CD4-positive, alpha-beta T cell (primary cell): ENCODE results near the gene CCDC177. TPM values are rescaled to one million over a fixed set of nuclear protein-coding genes. Genes with fewer than 3 reads are reported as not detected.

ENCODE experiments used
- ATAC-seq: fragments of 200-7000 bp; cut with Tn5 transposase; one replicate; pipeline ENCODE4 v1.10.0; 2022; ENCODE audit warnings: mild to moderate bottlenecking; ENCODE audit not compliant: poor library complexity
- CTCF ChIA-PET: fragments of 350-600 bp; sonication (Branson Sonifier 250); formaldehyde crosslinking; loops from one replicate; lab custom pipeline; 2021; ENCODE audit warnings: antibody characterized with exemption, inconsistent platforms; lab: Charles Lee
- POLR2A ChIA-PET: fragments of 350-600 bp; sonication (Branson Sonifier 250); formaldehyde crosslinking; loops from one replicate; lab custom pipeline; 2021; ENCODE audit warnings: antibody characterized with exemption, inconsistent platforms; lab: Charles Lee
- DNase-seq, 14 experiments: peaks; one replicate each; pipeline ENCODE4 v3.0.0-alpha.2; 2013 to 2020; ENCODE audit warnings: mixed read lengths in 2 of 14
- H3K27ac ChIP-seq, 2 donors: one replicate each; pipeline versions ENCODE4 v1.5.1 to v1.7.0; 2013; ENCODE audit warnings: low read length in 2 of 2, low read depth in 1 of 2, mild to moderate bottlenecking in 1 of 2
- H3K27me3 ChIP-seq, 2 experiments: 1 replicate in 1 of 2; 2 replicates in 1 of 2; pipeline versions ENCODE4 v1.6.1 to v1.7.0; 2013; ENCODE audit warnings: low read length in 2 of 2, control low read depth in 1 of 2, mild to moderate bottlenecking in 1 of 2, moderate library complexity in 1 of 2; ENCODE audit not compliant: insufficient read depth in 2 of 2, control insufficient read depth in 1 of 2
- H3K36me3 ChIP-seq: one replicate; pipeline ENCODE4 v1.6.1; 2013; ENCODE audit warnings: low read length, control low read depth; ENCODE audit not compliant: insufficient read depth
- H3K4me1 ChIP-seq: one replicate; pipeline ENCODE4 v1.6.1; 2013; ENCODE audit warnings: low read length, control low read depth; ENCODE audit not compliant: insufficient read depth
- H3K4me3 ChIP-seq: one replicate; pipeline ENCODE4 v1.5.1; 2013; ENCODE audit warnings: mild to moderate bottlenecking, low read length, moderate library complexity
- H3K9me3 ChIP-seq, 2 experiments: 1 replicate in 1 of 2; 2 replicates in 1 of 2; pipeline versions ENCODE4 v1.6.1 to v1.7.0; 2013; ENCODE audit warnings: low read length in 2 of 2, mild to moderate bottlenecking in 2 of 2, control low read depth in 1 of 2, moderate library complexity in 1 of 2; ENCODE audit not compliant: control insufficient read depth in 1 of 2, insufficient read depth in 1 of 2
- H3K27ac Mint-ChIP-seq: one replicate; pipeline ENCODE4 v1.8.0; 2020; ENCODE audit warnings: mixed read lengths
- H3K27me3 Mint-ChIP-seq: one replicate; pipeline ENCODE4 v1.8.0; 2021; ENCODE audit warnings: mixed read lengths
- H3K36me3 Mint-ChIP-seq: one replicate; pipeline ENCODE4 v1.8.0; 2021; ENCODE audit warnings: low read depth, mixed read lengths
- H3K4me1 Mint-ChIP-seq: one replicate; pipeline ENCODE4 v1.8.0; 2021; ENCODE audit warnings: low read depth, mixed read lengths
- H3K4me3 Mint-ChIP-seq: one replicate; pipeline ENCODE4 v1.8.0; 2020; ENCODE audit warnings: mild to moderate bottlenecking, mixed read lengths
- H3K9me3 Mint-ChIP-seq: one replicate; pipeline ENCODE4 v1.8.0; 2020; ENCODE audit warnings: mixed read lengths
- intact Hi-C, 2 experiments: fragments of 100-400 bp; cut with DNase I in 1 of 2; cut with micrococcal nuclease in 1 of 2; formaldehyde crosslinking; loops; one replicate each; pipeline versions ENCODE4 v1.15.1 to v1.9.0; 2023 to 2025; cut with DNase I, micrococcal nuclease
- total RNA-seq, 174 experiments: library from RNA in 2 of 174; stranded (reverse) in 2 of 174; gene quantifications; one replicate each; pipeline ENCODE4 v1.2.3 and lab custom pipeline; 2021 to 2026
- TF ChIP-seq, protein P1 (sequence below): fragments of 200-600 bp; IDR thresholded peaks from one replicate; pipeline ENCODE4 v1.8.0; 2022; ENCODE audit warnings: antibody characterized with exemption, mild to moderate bottlenecking

CCDC177 gene
- total RNA-seq, 2 experiments from 2014 or later, result not detected

- intact Hi-C loops, result no loop called here
- Mint-ChIP-seq H3K27me3 (no peaks in the 10 kb centered on the region), H3K4me1 (no peaks in the 10 kb centered on the region), H3K4me3 (no peak overlapping the region), H3K9me3 (no peaks in the 10 kb centered on the region), H3K27ac (no peak overlapping the region), H3K36me3 (no peaks in the 10 kb centered on the region)
- ATAC-seq, result no peak
- CTCF ChIA-PET, result no interaction called here
- Histone ChIP-seq H3K27ac (no peak overlapping the region), H3K4me1 (no peaks in the 10 kb centered on the region), H3K36me3 (no peaks in the 10 kb centered on the region), H3K9me3 (no peaks in the 10 kb centered on the region), H3K4me3 (no peak overlapping the region), H3K27me3 (no peaks in the 10 kb centered on the region)
- TF ChIP-seq, protein P1, sequence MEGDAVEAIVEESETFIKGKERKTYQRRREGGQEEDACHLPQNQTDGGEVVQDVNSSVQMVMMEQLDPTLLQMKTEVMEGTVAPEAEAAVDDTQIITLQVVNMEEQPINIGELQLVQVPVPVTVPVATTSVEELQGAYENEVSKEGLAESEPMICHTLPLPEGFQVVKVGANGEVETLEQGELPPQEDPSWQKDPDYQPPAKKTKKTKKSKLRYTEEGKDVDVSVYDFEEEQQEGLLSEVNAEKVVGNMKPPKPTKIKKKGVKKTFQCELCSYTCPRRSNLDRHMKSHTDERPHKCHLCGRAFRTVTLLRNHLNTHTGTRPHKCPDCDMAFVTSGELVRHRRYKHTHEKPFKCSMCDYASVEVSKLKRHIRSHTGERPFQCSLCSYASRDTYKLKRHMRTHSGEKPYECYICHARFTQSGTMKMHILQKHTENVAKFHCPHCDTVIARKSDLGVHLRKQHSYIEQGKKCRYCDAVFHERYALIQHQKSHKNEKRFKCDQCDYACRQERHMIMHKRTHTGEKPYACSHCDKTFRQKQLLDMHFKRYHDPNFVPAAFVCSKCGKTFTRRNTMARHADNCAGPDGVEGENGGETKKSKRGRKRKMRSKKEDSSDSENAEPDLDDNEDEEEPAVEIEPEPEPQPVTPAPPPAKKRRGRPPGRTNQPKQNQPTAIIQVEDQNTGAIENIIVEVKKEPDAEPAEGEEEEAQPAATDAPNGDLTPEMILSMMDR, result no peak
- POLR2A ChIA-PET, result no interaction called here
- no peak for DNase-seq
These were observed 12.7 kb upstream of the CCDC177 start for GRCh38 chr14:69587389-69587788.

DNA sequence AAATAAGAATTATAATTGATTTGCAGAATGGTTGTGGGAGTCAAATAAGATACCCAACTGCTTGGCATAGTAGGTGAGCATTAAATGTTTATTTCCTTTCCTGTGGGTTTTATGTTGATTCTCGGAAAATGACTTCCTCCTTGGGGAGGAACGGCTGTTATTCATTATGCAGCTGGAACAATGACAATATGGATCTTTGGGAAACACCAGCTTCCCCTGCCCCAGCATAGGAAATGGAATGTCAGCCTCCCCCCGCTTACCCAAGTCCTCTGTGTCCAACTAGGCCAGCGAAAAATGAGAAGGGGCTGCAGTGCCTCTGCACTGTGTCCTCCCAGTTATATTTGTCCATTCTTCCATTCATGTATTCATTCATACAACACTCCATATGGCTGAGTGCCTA lies 11.7 kb upstream of the CCDC177 start:
- H3K27ac ChIP-seq, result no peak overlapping the region
- TF ChIP-seq, protein P1, result no peak
- no peak overlapping the region for H3K27ac Mint-ChIP-seq
- DNase-seq, result no peak
- no peaks in the 10 kb centered on the region for H3K27me3 ChIP-seq
- no peaks in the 10 kb centered on the region for H3K36me3 ChIP-seq
- no peaks in the 10 kb centered on the region for H3K36me3 Mint-ChIP-seq
- no peak overlapping the region for H3K4me3 ChIP-seq
- intact Hi-C loops, result no loop called here
- H3K27me3 Mint-ChIP-seq, result no peaks in the 10 kb centered on the region
- POLR2A ChIA-PET, result interaction anchor here (1.1 kb wide), 1 partner anchor 27 kb away, joined by 3 read pairs; no protein-coding TSS in a partner anchor
- no peak overlapping the region for H3K4me3 Mint-ChIP-seq
- CTCF ChIA-PET, result interaction anchor here (2.6 kb wide), 1 partner anchor 12 kb away, joined by 11 read pairs; the partner anchor contains the start of gene CCDC177
- no peaks in the 10 kb centered on the region for H3K4me1 ChIP-seq
- ATAC-seq, result no peak
- H3K4me1 Mint-ChIP-seq, result no peaks in the 10 kb centered on the region
- H3K9me3 Mint-ChIP-seq, result no peaks in the 10 kb centered on the region
- H3K9me3 ChIP-seq, result no peaks in the 10 kb centered on the region

GRCh38 chr14:69584389-69584788 lies 9.7 kb upstream of the CCDC177 start:
- Mint-ChIP-seq H3K4me1 (no peaks in the 10 kb centered on the region), H3K27me3 (no peaks in the 10 kb centered on the region), H3K27ac (no peak overlapping the region), H3K9me3 (no peaks in the 10 kb centered on the region), H3K4me3 (no peak overlapping the region), H3K36me3 (no peaks in the 10 kb centered on the region)
- TF ChIP-seq, protein P1, result no peak
- POLR2A ChIA-PET, result interaction anchor here (0.6 to 1.5 kb wide), 4 partner anchors 45 to 182 kb away, joined by 3 to 4 read pairs (median 3); partner anchors contain the start of gene SRSF5
- no peaks in the 10 kb centered on the region for H3K27me3 ChIP-seq
- no peak overlapping the region for H3K4me3 ChIP-seq
- H3K27ac ChIP-seq, result no peak overlapping the region
- no peak for ATAC-seq
- H3K4me1 ChIP-seq, result no peaks in the 10 kb centered on the region
- CTCF ChIA-PET, result interaction anchor here (0.6 to 2.6 kb wide), 10 partner anchors 10 to 176 kb away, joined by 3 to 20 read pairs (median 4); partner anchors contain the start of gene CCDC177
- no peaks in the 10 kb centered on the region for H3K36me3 ChIP-seq
- no peaks in the 10 kb centered on the region for H3K9me3 ChIP-seq
- DNase-seq, result no peak
- intact Hi-C loops, result no loop called here
